ENCODE measurements around the gene PRKCQ. TPM values are rescaled to one million over a fixed set of nuclear protein-coding genes. Genes with fewer than 3 reads are reported as not detected.
"Not testable (repeated sequence)": the region's sequence is repeated elsewhere in the genome, so short reads cannot be mapped to it uniquely, and the experiment has no call there.

PRKCQ gene
- total RNA-seq, 1 donor from 2014 or later = 0.94 TPM

DNA sequence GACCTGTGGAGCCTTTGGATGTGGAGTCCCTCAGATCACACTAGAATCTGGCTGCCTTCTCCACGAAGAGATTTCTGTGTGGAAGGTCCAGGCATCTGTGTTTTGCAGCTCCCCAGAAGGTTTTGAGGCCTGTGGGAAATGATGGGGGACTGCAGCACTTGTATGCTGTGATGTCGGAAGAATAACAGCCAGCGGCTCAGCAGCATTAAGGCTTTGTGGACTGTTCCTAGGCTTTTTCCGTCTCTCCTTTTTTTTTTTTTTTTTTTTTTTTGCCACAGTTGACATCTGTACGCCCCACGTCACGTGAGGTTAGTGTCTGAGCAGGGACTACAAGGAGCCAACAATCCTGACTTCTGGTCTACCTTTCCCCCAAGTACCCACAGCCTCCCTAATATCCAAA is 196.0 kb downstream of the PRKCQ start:
- no peak for DNase-seq (ENCODE audit: low spot score)
- intact Hi-C loops (cut with DNase I) = no loop called here
- no peak for ATAC-seq

DNA sequence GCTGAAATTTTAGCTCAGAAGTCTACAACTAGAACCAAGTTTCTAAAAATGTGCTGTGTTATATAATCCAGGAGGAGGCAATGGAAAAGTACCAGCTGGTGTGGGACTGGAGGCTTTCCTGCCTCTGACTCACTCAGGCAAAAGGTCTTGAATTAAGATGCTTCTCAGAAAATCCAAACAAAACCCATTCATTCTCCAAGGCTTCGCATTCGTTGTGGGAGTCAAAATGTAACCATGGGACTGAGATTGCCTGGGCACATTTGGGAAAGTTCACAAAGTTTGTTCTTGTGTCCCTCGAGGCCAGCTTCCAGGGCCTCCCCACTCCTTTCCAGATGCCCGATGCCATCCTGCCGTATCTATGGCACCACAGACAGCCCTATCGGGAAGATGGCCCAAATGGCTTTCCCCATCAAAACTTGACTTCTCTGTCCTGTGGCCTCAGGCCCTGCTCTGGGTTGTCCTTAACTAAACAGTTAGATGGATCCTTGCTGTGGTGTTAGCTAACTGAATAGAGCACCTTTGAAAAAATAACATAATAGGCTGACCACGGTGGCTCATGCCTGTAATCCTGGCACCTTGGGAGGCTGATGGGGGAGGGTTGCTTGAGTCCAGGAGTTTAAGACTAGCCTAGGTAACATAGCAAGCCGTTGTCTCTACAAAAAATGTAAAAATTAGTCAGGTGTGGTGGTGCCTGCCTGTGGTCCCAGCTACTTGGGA is 196.8 kb downstream of the PRKCQ start:
- no peak for DNase-seq (ENCODE audit: low spot score)
- intact Hi-C loops (cut with DNase I) = no loop called here
- ATAC-seq = peak; percentile 12

DNA sequence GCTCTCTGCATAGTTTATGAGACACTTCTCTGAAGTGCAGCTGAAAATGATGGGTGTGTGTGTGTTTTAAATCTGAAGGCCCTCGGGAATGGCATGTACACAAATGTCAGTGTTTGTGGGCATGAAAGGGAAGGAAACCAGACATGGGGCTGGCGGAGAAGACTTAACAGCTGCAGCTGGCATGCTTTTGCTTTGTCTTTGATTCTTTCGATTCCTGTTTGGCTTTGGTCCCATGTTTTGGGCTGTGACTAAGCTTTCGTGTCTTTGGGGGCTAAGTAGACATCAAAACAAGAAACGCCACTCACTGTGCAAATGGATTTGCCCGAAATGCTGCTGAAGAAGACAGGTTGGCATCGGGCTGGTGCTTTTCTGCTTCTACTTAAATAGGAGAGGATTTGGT is 198.0 kb downstream of the PRKCQ start:
- intact Hi-C loops (cut with DNase I) = no loop called here
- ATAC-seq (peak; percentile 63), DNase-seq (ENCODE audit: low spot score) (no peak)

DNA sequence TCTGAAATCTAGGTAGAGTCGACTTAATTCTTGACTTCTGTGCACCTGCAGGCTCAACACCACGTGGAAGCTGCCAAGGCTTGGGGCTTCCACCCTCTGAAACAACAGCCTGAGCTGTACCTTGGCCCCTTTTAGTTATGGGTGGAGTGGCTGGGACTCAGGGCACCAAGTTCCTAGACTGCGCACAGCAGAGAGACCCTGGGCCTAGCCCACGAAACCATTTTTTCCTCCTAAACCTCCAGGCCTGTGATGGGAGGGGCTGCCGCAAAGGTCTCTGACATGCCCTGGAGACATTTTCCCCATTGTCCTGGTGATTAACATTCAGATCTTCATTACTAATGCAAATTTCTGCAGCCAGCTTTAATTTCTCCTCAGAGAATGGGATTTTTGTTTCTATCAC is 199.6 kb downstream of the PRKCQ start:
- ATAC-seq; DNase-seq (ENCODE audit: low spot score); intact Hi-C loops (cut with DNase I): not testable (repeated sequence)

DNA sequence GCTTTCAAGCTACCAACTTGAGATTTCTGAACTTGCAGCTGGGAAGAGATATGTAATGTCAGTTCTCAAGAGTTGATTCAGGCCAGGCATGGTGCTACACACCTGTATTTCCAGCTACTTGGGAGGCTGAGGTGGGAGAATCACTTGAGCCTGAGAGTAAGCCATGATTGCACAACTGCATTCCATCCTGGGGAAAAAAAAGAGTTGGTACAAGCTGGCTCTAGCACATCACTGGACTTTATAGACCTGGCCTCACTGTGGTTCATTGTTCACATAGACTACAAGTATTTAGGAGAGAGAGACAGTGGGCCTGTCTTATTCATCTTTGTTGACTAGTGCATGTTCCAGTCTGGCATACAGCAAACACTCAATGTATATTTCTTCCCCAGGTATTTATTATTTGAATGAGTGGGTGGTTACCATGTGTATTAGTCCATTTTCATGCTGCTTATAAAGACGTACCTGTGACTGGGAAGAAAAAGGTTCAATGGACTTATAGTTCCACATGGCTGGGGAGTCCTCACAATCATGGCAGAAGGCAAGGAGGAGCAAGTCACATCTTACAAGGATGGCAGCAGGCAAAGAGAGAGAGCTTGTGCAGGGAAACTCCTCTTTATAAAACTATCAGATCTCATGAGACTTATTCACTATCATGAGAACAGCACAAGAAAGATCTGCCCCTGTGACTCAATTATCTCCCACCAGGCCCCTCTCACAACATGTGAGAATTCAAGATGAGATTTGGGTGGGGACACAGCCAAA is 200.9 kb downstream of the PRKCQ start:
- no peak for ATAC-seq

More for the DNA sequence above, 200.9 kb downstream of the PRKCQ start:
- DNase-seq (ENCODE audit: low spot score) = no peak
- intact Hi-C loops (cut with DNase I) = no loop called here
